Tibial nerve (tissue), 4 donors: ENCODE measurements around the gene FOXE3. TPM values are rescaled to one million over a fixed set of nuclear protein-coding genes. Genes with fewer than 3 reads are reported as not detected.

Experiments used
- DNase-seq, 2 donors: peaks; one replicate each; pipeline ENCODE4 v3.0.0-alpha.2; 2019; ENCODE audit warnings: low spot score in 2 of 2
- H3K27ac ChIP-seq, 4 donors: fragments of 200-600 bp; sonication (generic) in 3 of 4; one replicate each; pipeline ENCODE4 v1.5.1; 2017 to 2019; ENCODE audit warnings: mild to moderate bottlenecking in 1 of 4
- H3K27me3 ChIP-seq, 2 donors: fragments of 200-600 bp; sonication (generic) in 1 of 2; one replicate each; pipeline versions ENCODE4 v1.5.1 to v1.6.0; 2017 to 2019
- H3K36me3 ChIP-seq, 3 donors: fragments of 200-600 bp; sonication (generic); one replicate each; pipeline ENCODE4 v1.5.1; 2018 to 2019
- H3K4me1 ChIP-seq, 4 donors: fragments of 200-600 bp; sonication (generic) in 3 of 4; one replicate each; pipeline ENCODE4 v1.5.1; 2017 to 2019
- H3K4me3 ChIP-seq, 4 donors: fragments of 200-600 bp; sonication (generic) in 3 of 4; one replicate each; pipeline ENCODE4 v1.5.1; 2017 to 2019; ENCODE audit warnings: mild to moderate bottlenecking in 1 of 4, moderate library complexity in 1 of 4
- H3K9me3 ChIP-seq, 4 donors: fragments of 200-600 bp; sonication (generic) in 3 of 4; one replicate each; pipeline ENCODE4 v1.5.1; 2017 to 2019
- EP300 ChIP-seq, 2 donors: sonication (generic); formaldehyde crosslinking; IDR thresholded peaks; one replicate each; pipeline ENCODE4 v1.6.1; 2017; ENCODE audit warnings: antibody characterized with exemption in 2 of 2, mild to moderate bottlenecking in 1 of 2
- POLR2A ChIP-seq, 2 donors: fragments of 450-650 bp; IDR thresholded peaks; one replicate each; pipeline ENCODE4 v1.6.1; 2017; ENCODE audit warnings: antibody characterized with exemption in 2 of 2, mild to moderate bottlenecking in 2 of 2, moderate library complexity in 2 of 2
- WGBS, 2 donors: methylation state at CpG; one replicate each; pipeline ENCODE4 v1.1.5; 2018; 5-methylcytosine and 5-hydroxymethylcytosine counted together
- total RNA-seq, 4 donors: library from RNA; depleted of rRNA; stranded (reverse); fragments of >200 nt; gene quantifications; one replicate each; pipeline ENCODE4 v1.1.0, GENCODE V29; 2016
- TF ChIP-seq, protein P1 (sequence below), 5 experiments: fragments of 200-600 bp in 3 of 5; fragments of 450-650 bp in 2 of 5; sonication (generic) in 3 of 5; IDR thresholded peaks; one replicate each; pipeline ENCODE4 v1.5.1; 2016 to 2019; ENCODE audit warnings: antibody characterized with exemption in 5 of 5, mild to moderate bottlenecking in 3 of 5, moderate library complexity in 2 of 5

The FOXE3 gene
- total RNA-seq, 4 donors from 2014 or later: 0.21 to 0.98 TPM; not detected in 2

DNA sequence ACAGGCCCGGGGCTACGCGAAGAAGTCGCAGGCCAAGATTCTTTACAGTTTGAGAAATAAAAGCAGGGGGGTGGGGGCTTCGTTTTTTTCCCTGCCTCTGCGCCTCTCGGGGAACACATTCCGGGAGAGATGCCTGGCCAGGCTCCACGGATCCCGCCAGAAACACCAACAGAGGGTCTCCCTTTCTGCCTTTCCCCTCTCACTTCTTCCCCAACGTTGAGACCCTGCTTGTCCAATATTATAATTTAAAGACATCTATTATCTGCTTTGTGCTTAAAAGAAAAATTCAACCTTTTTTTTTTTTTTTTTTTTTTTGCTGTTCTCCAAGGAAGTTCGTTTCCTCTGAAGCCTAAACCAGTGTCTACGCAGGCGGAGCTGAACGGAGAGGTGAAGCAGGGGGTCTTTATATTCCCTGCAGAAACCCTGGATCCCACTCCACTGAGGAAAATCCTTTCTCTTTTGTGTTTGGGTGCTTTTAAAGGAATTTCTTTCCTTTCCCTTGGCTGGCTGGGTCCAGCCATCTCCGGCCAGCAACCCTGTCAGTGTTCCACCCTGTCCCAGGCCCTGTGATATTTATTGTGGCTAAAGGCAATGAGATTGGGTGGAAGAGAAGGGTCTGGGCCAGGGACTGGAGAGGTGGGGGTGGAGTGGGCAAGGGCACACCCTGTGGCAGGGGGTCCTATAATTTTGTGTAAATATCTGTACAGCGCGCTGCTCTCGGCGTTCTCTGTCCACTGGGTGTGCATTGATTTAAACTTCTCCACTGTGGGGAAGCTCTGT lies 23.9 kb downstream of the FOXE3 start:
- no peak for DNase-seq
- H3K27me3 ChIP-seq: peaks cover 0 to 75% of the 10 kb centered on the region in 2 donors
- WGBS, 2 donors: 57 to 64% methylated on average over 20 of the region's 20 CpGs
- peak overlapping the region; percentile 59 to 84 (median 76) for H3K27ac ChIP-seq
- H3K4me1 ChIP-seq: peaks cover 0 to 47% (median 12%) of the 10 kb centered on the region in 4 donors
- H3K4me3 ChIP-seq: peak overlapping the region; percentile 26 to 79 (median 64)
- TF ChIP-seq EP300 (IDR thresholded peaks at IDR 0.05) (no peak), POLR2A (IDR thresholded peaks at IDR 0.05) (no peak)
- TF ChIP-seq, protein P1, sequence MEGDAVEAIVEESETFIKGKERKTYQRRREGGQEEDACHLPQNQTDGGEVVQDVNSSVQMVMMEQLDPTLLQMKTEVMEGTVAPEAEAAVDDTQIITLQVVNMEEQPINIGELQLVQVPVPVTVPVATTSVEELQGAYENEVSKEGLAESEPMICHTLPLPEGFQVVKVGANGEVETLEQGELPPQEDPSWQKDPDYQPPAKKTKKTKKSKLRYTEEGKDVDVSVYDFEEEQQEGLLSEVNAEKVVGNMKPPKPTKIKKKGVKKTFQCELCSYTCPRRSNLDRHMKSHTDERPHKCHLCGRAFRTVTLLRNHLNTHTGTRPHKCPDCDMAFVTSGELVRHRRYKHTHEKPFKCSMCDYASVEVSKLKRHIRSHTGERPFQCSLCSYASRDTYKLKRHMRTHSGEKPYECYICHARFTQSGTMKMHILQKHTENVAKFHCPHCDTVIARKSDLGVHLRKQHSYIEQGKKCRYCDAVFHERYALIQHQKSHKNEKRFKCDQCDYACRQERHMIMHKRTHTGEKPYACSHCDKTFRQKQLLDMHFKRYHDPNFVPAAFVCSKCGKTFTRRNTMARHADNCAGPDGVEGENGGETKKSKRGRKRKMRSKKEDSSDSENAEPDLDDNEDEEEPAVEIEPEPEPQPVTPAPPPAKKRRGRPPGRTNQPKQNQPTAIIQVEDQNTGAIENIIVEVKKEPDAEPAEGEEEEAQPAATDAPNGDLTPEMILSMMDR (IDR thresholded peaks at IDR 0.05): no peak
- H3K36me3 ChIP-seq: no peaks in the 10 kb centered on the region
- H3K9me3 ChIP-seq: no peaks in the 10 kb centered on the region

DNA sequence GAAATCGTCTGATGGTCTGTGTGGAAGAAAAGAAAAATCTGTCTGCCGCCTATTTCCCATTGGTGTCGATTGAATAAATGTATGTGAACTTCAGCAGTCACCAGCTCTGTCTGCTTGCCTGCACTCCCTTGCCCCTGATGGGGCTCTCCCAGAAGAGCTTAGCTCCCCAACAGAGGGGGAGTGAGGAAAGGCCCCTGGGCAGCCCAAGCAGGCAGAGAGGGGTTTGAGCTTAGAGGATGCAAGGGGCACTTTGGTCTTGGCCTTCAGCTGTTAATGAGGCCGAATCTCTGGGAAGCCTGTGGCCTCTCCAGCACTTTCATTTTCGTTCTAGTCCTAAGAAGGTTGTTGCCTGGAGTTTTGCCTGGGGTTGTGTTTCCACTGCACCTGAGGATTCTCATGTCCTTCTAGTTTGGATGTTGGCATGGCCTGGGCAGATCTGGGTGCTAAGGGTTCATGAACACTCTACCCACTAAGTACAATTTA lies 24.6 kb downstream of the FOXE3 start:
- Histone ChIP-seq H3K4me1 (peaks cover 0 to 48% (median 12%) of the 10 kb centered on the region in 4 donors), H3K27ac (peak overlapping the region; percentile 25 to 84 (median 76)), H3K36me3 (no peaks in the 10 kb centered on the region), H3K9me3 (no peaks in the 10 kb centered on the region), H3K27me3 (peaks cover 0 to 79% of the 10 kb centered on the region in 2 donors), H3K4me3 (peak overlapping the region; percentile 13 to 79 (median 33))
- TF ChIP-seq EP300 (IDR thresholded peaks at IDR 0.05) (no peak), POLR2A (IDR thresholded peaks at IDR 0.05) (no peak)
- TF ChIP-seq, protein P1 (IDR thresholded peaks at IDR 0.05): no peak
- 46 to 60% methylated on average over 5 of the region's 5 CpGs for WGBS, 2 donors
- DNase-seq: no peak

DNA sequence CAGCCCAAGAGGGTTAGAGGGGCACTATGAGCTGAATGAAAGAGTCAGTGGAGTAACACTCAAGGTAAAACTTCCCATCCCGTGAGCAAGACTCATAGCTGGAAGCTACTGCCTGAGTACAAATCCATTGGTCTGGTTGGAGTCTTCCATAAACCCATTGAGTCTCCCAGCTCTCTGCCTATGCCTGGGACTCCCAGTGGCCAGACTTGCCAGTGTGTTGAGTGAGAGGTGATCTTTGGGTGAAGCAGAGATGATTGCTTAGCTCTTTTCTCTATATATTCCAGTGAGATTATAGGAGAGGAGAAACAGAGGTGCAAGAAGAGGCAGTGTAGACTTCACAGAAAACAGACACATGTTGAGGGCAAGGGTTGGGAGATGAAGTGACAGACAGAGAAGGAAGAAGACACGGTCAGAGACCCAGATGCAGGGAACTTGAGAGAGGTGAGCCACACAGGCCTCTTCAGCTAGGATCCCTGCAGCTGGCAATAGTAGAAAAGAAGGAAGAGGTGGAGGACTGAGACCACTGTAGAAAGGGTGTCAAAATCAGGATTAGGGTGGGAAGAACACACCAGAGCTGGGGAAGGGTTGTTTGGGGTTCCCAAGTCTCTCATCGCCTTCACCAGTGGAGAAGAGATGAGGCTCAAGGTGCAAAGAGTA lies 25.5 kb downstream of the FOXE3 start:
- Histone ChIP-seq H3K27me3 (peaks cover 0 to 79% of the 10 kb centered on the region in 2 donors), H3K36me3 (no peaks in the 10 kb centered on the region), H3K4me1 (peaks cover 0 to 41% (median 4%) of the 10 kb centered on the region in 4 donors), H3K4me3 (peak overlapping the region in 2 of 4 donors; percentile 15 to 79), H3K9me3 (no peaks in the 10 kb centered on the region), H3K27ac (peak overlapping the region; percentile 25 to 84 (median 76))
- no peak for TF ChIP-seq POLR2A (IDR thresholded peaks at IDR 0.05)
- TF ChIP-seq, protein P1 (IDR thresholded peaks at IDR 0.05): no peak
- no peak for TF ChIP-seq EP300 (IDR thresholded peaks at IDR 0.05)
- no peak for DNase-seq
- WGBS, 2 donors: 64 to 73% methylated on average over 3 of the region's 3 CpGs

DNA sequence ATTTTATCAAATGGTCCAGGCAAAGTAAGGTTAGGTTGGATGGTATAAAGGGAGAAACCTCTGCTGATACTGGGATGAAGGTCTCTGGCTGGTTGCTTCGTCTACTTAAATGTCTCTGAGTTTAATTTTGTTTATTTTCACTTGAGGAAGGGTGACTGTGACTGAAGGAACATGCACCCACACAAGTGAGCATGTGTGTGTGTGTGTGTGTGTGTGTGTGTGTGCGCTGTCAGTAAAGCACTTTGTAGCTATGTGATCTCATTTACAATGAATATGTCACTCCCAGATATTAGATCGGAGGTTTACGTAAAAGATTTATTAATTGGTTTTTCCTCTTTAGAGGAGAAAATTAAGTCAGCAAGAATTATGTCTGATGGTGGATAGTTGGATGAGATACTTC lies 26.1 kb downstream of the FOXE3 start:
- DNase-seq: no peak
- Histone ChIP-seq H3K27me3 (peaks cover 0 to 82% of the 10 kb centered on the region in 2 donors), H3K4me1 (peaks cover 0 to 38% (median 0%) of the 10 kb centered on the region in 4 donors)

More for the DNA sequence above, 26.1 kb downstream of the FOXE3 start:
- H3K4me3 ChIP-seq: peak overlapping the region in 2 of 4 donors; percentile 15 to 79
- 71 to 77% methylated on average over 4 of the region's 4 CpGs for WGBS, 2 donors
- H3K27ac ChIP-seq: peak overlapping the region in 3 of 4 donors; percentile 25 to 84 (median 80)
- TF ChIP-seq, protein P1 (IDR thresholded peaks at IDR 0.05): no peak
- TF ChIP-seq EP300 (IDR thresholded peaks at IDR 0.05) (no peak), POLR2A (IDR thresholded peaks at IDR 0.05) (no peak)
- no peaks in the 10 kb centered on the region for H3K9me3 ChIP-seq
- no peaks in the 10 kb centered on the region for H3K36me3 ChIP-seq
